IMR-90 (cell line): Measurements from ENCODE around the gene STEAP3. TPM values are rescaled to one million over a fixed set of nuclear protein-coding genes. Genes with fewer than 3 reads are reported as not detected.

ENCODE experiments used
- ATAC-seq: fragments of 200-7000 bp; cut with Tn5 transposase; 2 replicates; pipeline ENCODE4 v1.9.1; 2020; ENCODE audit warnings: low read depth, mild to moderate bottlenecking, moderate library complexity
- BruUV-seq: library from RNA; stranded (reverse); fragments of 400-500 nt; replicated peaks from 2 replicates; lab custom pipeline; 2021; lab: Mats Ljungman, UMichigan
- CTCF ChIA-PET: fragments of 300-600 bp; formaldehyde crosslinking; extraction: SDS; loops from one replicate; lab custom pipeline; 2021; ENCODE audit warnings: antibody characterized with exemption; lab: Yijun Ruan, JAX
- POLR2A ChIA-PET: fragments of 300-600 bp; sonication (Branson Sonifier 250); formaldehyde crosslinking; loops from one replicate; lab custom pipeline; 2022; ENCODE audit warnings: antibody characterized with exemption; ENCODE audit not compliant: unreplicated experiment; lab: Charles Lee
- DNase-seq: peaks from one replicate; pipeline ENCODE4 v3.0.0; 2013
- H2AFZ ChIP-seq: replicated peaks from 2 replicates; pipeline ENCODE3; 2013; ENCODE audit warnings: low read length, mild to moderate bottlenecking; ENCODE audit not compliant: poor library complexity
- H2AK5ac ChIP-seq: 2 replicates; pipeline ENCODE4 v1.6.1; 2013; ENCODE audit warnings: low read depth, low read length, inconsistent platforms
- H2AK9ac ChIP-seq: replicated peaks from 2 replicates; pipeline ENCODE3; 2013; ENCODE audit warnings: mild to moderate bottlenecking, low read depth, low read length, moderate library complexity; ENCODE audit not compliant: poor library complexity
- H2BK120ac ChIP-seq: 2 replicates; pipeline ENCODE4 v1.6.1; 2013; ENCODE audit warnings: low read depth, low read length, inconsistent platforms
- H2BK15ac ChIP-seq: 3 replicates; pipeline ENCODE4 v1.6.1; 2013; ENCODE audit warnings: low read depth, low read length, inconsistent platforms
- H2BK20ac ChIP-seq: 2 replicates; pipeline ENCODE4 v1.6.1; 2013; ENCODE audit warnings: low read depth, mild to moderate bottlenecking, inconsistent platforms, low read length, moderate library complexity
- H2BK5ac ChIP-seq: 2 replicates; pipeline ENCODE4 v1.6.1; 2013; ENCODE audit warnings: mild to moderate bottlenecking, low read depth, low read length, inconsistent platforms; ENCODE audit not compliant: poor library complexity, severe bottlenecking
- H3K14ac ChIP-seq: replicated peaks from 2 replicates; pipeline ENCODE4 v1.6.1; 2013; ENCODE audit warnings: low read depth, low read length, inconsistent platforms
- H3K18ac ChIP-seq: 2 replicates; pipeline ENCODE4 v1.6.1; 2013; ENCODE audit warnings: low read depth, low read length, control low read depth
- H3K23ac ChIP-seq: 2 replicates; pipeline ENCODE4 v1.6.1; 2013; ENCODE audit warnings: low read depth, low read length, inconsistent platforms
- H3K27ac ChIP-seq: 2 replicates; pipeline ENCODE4 v1.5.1; 2013; ENCODE audit warnings: mild to moderate bottlenecking, control low read depth, low read length; ENCODE audit not compliant: insufficient read depth
- H3K27me3 ChIP-seq: 2 replicates; pipeline ENCODE4 v1.6.1; 2013; ENCODE audit warnings: low read length; ENCODE audit not compliant: control insufficient read depth, insufficient read depth
- H3K36me3 ChIP-seq: 2 replicates; pipeline ENCODE4 v1.6.1; 2013; ENCODE audit warnings: low read length, mixed read lengths; ENCODE audit not compliant: control insufficient read depth, insufficient read depth
- H3K4ac ChIP-seq: 2 replicates; pipeline ENCODE4 v1.6.1; 2013; ENCODE audit warnings: low read depth, low read length, inconsistent platforms
- H3K4me1 ChIP-seq: 2 replicates; pipeline ENCODE4 v1.6.1; 2013; ENCODE audit warnings: low read length, mixed read lengths; ENCODE audit not compliant: control insufficient read depth, insufficient read depth
- H3K4me2 ChIP-seq: 2 replicates; pipeline ENCODE4 v1.6.1; 2013; ENCODE audit warnings: low read depth, mild to moderate bottlenecking, control low read depth, low read length, moderate library complexity
- H3K4me3 ChIP-seq: 2 replicates; pipeline ENCODE4 v1.5.1; 2013; ENCODE audit warnings: low read depth, mild to moderate bottlenecking, control low read depth, low read length, moderate library complexity; ENCODE audit not compliant: insufficient read depth
- H3K56ac ChIP-seq: 2 replicates; pipeline ENCODE4 v1.6.1; 2013; ENCODE audit warnings: low read length, inconsistent platforms; ENCODE audit not compliant: insufficient read depth; ENCODE audit errors: extremely low read depth
- H3K79me1 ChIP-seq, 2 experiments: 2 replicates each; pipeline ENCODE4 v1.6.1; 2013; ENCODE audit warnings: low read length in 2 of 2, inconsistent platforms in 1 of 2, low read depth in 1 of 2
- H3K9ac ChIP-seq: 2 replicates; pipeline ENCODE4 v1.6.1; 2013; ENCODE audit warnings: low read depth, low read length, control low read depth
- H3K9me1 ChIP-seq: 2 replicates; pipeline ENCODE4 v1.6.1; 2013; ENCODE audit warnings: low read length, inconsistent platforms; ENCODE audit not compliant: insufficient read depth
- H3K9me3 ChIP-seq: 2 replicates; pipeline ENCODE4 v1.6.1; 2013; ENCODE audit warnings: low read length; ENCODE audit not compliant: control insufficient read depth, insufficient read depth
- H4K20me1 ChIP-seq: 2 replicates; pipeline ENCODE4 v1.6.1; 2013; ENCODE audit warnings: low read length, inconsistent platforms; ENCODE audit not compliant: insufficient read depth
- H4K5ac ChIP-seq: 2 replicates; pipeline ENCODE4 v1.6.1; 2013; ENCODE audit warnings: mild to moderate bottlenecking, low read depth, low read length, control low read depth
- H4K8ac ChIP-seq, 2 experiments: 2 replicates each; pipeline ENCODE4 v1.6.1; 2013; ENCODE audit warnings: low read depth in 2 of 2, low read length in 2 of 2, control low read depth in 1 of 2, inconsistent platforms in 1 of 2
- H4K91ac ChIP-seq: 2 replicates; pipeline ENCODE4 v1.6.1; 2013; ENCODE audit warnings: low read depth, low read length, inconsistent platforms; ENCODE audit not compliant: insufficient read depth
- BHLHE40 ChIP-seq: fragments of 150-350 bp; IDR thresholded peaks from 2 replicates; pipeline ENCODE4 v1.6.1; 2016; ENCODE audit warnings: mild to moderate bottlenecking, low read depth, low read length
- FOS ChIP-seq: fragments of 150-350 bp; IDR thresholded peaks from 2 replicates; pipeline ENCODE4 v1.6.1; 2016; ENCODE audit warnings: low read depth, low read length
- NFE2L2 ChIP-seq: fragments of 150-350 bp; IDR thresholded peaks from 2 replicates; pipeline ENCODE4 v1.6.1; 2016; ENCODE audit warnings: low read depth, mild to moderate bottlenecking, low read length
- POLR2A ChIP-seq: IDR thresholded peaks from 2 replicates; pipeline ENCODE4 v1.6.1; 2012; ENCODE audit warnings: mild to moderate bottlenecking, low read depth, low read length
- RFX5 ChIP-seq: IDR thresholded peaks from 2 replicates; pipeline ENCODE4 v1.8.0; 2012; ENCODE audit warnings: low read depth, mild to moderate bottlenecking, low read length, moderate library complexity
- WGBS, 2 experiments: methylation state at CpG; one replicate each; pipeline versions ENCODE4 v1.1.5 to v1.1.7; 2013; ENCODE audit warnings: missing lambda C conversion rate in 2 of 2; ENCODE audit not compliant: insufficient read length in 1 of 2; ENCODE audit errors: extremely low coverage in 2 of 2; 5-methylcytosine and 5-hydroxymethylcytosine counted together
- dilution Hi-C: fragments of 300-500 bp; cut with HindIII; formaldehyde crosslinking; loops from one replicate; pipeline ENCODE4 v1.14.3; 2018; ENCODE audit warnings: low sequenced_read_pairs; ENCODE audit not compliant: unreplicated experiment
- in situ Hi-C: fragments of 300-500 bp; cut with MboI; formaldehyde crosslinking; loops from 3 replicates; pipeline ENCODE4 v1.14.3; 2019; ENCODE audit warnings: low sequenced_read_pairs, inconsistent platforms, mixed read lengths
- intact Hi-C: fragments of 100-400 bp; cut with micrococcal nuclease; formaldehyde crosslinking; loops from 2 replicates; pipeline ENCODE4 v1.10.0; 2022
- polyA plus RNA-seq, 3 experiments: library from polyadenylated mRNA; depleted of rRNA; stranded (reverse); fragments of >200 nt; gene quantifications; 2 replicates each; pipeline ENCODE4 v1.2.3, GENCODE V29; 2012; ENCODE audit warnings: low replicate concordance in 1 of 3
- total RNA-seq: library from RNA; depleted of rRNA; stranded (reverse); fragments of >200 nt; gene quantifications from 2 replicates; pipeline ENCODE4 v1.2.3, GENCODE V29; 2012
- TF ChIP-seq, protein P1 (sequence below): conservative IDR thresholded peaks from 2 replicates; pipeline ENCODE4 v1.5.1; 2012; ENCODE audit warnings: mild to moderate bottlenecking, low read depth, low read length, improper control_type of control experiment

STEAP3 gene
- total and polyA plus RNA-seq, 2 of the 4 experiments (the other 2 are of a cell fraction) = 19.4 to 43.9 TPM

- dilution Hi-C loops = no loop called here
- H4K20me1 ChIP-seq = no peaks in the 10 kb centered on the region
- H3K4me3 ChIP-seq = no peak overlapping the region
Measured at GRCh38 chr2:119308793-119309330, 85.2 kb downstream of the STEAP3 start.

More at GRCh38 chr2:119308793-119309330, 85.2 kb downstream of the STEAP3 start:
- no peak overlapping the region for H2AFZ ChIP-seq
- no peak overlapping the region for H3K4ac ChIP-seq
- CTCF ChIA-PET = no interaction called here
- no peak overlapping the region for H3K18ac ChIP-seq
- BruUV-seq = no TSS peak
- H3K23ac ChIP-seq = no peak overlapping the region
- H4K5ac ChIP-seq = no peak overlapping the region
- no peak for ATAC-seq
- H3K56ac ChIP-seq = no peak overlapping the region
- no peak overlapping the region for H2BK20ac ChIP-seq
- H3K27ac ChIP-seq = no peak overlapping the region
- H2AK5ac ChIP-seq = no peak overlapping the region
- no peak for TF ChIP-seq RFX5
- TF ChIP-seq NFE2L2 = no peak
- TF ChIP-seq, protein P1, sequence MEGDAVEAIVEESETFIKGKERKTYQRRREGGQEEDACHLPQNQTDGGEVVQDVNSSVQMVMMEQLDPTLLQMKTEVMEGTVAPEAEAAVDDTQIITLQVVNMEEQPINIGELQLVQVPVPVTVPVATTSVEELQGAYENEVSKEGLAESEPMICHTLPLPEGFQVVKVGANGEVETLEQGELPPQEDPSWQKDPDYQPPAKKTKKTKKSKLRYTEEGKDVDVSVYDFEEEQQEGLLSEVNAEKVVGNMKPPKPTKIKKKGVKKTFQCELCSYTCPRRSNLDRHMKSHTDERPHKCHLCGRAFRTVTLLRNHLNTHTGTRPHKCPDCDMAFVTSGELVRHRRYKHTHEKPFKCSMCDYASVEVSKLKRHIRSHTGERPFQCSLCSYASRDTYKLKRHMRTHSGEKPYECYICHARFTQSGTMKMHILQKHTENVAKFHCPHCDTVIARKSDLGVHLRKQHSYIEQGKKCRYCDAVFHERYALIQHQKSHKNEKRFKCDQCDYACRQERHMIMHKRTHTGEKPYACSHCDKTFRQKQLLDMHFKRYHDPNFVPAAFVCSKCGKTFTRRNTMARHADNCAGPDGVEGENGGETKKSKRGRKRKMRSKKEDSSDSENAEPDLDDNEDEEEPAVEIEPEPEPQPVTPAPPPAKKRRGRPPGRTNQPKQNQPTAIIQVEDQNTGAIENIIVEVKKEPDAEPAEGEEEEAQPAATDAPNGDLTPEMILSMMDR = no peak
- TF ChIP-seq FOS = no peak
- no peak for TF ChIP-seq BHLHE40
- TF ChIP-seq POLR2A = no peak
- H2BK5ac ChIP-seq = no peak overlapping the region
- H3K9ac ChIP-seq = no peak overlapping the region
- no peak overlapping the region for H2BK15ac ChIP-seq
- no peaks in the 10 kb centered on the region for H3K36me3 ChIP-seq
- no peak overlapping the region for H4K91ac ChIP-seq
- WGBS, 2 experiments = 100% methylated on average over 1 of the region's 4 CpGs; no CpG with 5 or more reads in 1 of the 2 experiments
- in situ Hi-C loops = no loop called here
- no peak for DNase-seq
- H3K14ac ChIP-seq = no peak overlapping the region
- POLR2A ChIA-PET = no interaction called here
- intact Hi-C loops = no loop called here
- H3K9me1 ChIP-seq = no peaks in the 10 kb centered on the region
- H2AK9ac ChIP-seq = no peak overlapping the region
- H3K4me1 ChIP-seq = no peaks in the 10 kb centered on the region
- H4K8ac ChIP-seq = no peak overlapping the region
- H3K27me3 ChIP-seq = no peaks in the 10 kb centered on the region
- H3K4me2 ChIP-seq = no peak overlapping the region
- H2BK120ac ChIP-seq = no peak overlapping the region
- no peaks in the 10 kb centered on the region for H3K79me1 ChIP-seq
- H3K9me3 ChIP-seq = no peaks in the 10 kb centered on the region
